ENCODE measurements around the gene PCED1B.
A peak's percentile ranks its signal among the peaks of the same experiment; 100 is the strongest.

Gene PCED1B

DNA sequence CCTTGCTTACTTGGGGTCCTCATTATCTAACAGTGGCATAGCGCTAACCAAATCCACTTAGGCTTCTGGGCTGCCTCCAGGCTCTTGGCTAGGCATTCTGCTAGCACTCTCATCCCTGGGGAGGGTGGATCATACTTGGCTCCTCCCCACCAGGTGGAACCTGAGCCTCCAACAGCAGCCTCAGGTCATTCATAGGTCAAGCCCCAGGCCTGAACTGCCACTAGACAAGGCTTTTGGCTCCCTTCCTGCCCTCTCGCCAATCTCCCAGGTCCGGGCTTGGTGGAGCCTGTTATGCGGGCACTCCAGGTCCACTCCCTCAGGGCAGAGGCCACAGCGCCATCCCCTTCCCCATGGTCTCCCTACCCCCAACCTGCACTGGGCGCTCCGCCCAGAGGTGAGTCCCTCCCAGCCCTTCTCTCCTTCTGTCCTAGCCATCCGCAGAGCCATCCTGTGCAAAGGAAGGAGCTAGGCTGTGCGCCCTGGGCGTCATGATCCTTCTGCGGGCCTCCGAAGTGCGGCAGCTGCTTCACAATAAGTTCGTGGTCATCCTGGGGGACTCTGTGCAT is 155.2 kb downstream of the PCED1B start:
- DNase-seq (ENCODE audit: low spot score) = no peak

DNA sequence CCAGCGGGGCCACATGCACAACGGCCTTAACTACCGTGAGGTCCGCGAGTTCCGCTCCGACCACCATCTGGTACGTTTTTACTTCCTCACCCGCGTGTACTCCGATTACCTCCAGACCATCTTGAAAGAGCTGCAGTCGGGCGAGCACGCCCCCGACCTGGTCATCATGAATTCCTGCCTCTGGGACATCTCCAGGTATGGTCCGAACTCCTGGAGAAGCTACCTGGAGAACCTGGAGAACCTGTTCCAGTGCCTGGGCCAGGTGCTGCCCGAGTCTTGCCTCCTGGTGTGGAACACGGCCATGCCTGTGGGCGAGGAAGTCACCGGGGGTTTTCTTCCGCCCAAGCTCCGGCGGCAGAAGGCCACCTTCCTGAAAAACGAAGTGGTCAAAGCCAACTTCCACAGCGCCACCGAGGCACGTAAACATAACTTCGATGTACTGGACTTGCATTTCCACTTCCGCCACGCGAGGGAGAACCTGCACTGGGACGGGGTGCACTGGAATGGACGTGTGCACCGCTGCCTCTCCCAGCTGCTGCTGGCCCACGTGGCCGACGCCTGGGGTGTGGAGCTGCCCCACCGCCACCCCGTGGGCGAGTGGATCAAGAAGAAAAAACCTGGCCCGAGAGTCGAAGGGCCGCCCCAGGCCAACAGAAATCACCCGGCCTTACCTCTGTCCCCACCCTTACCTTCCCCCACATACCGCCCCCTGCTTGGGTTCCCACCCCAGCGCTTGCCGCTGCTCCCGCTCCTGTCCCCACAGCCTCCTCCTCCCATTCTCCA is 156.0 kb downstream of the PCED1B start:
- DNase-seq (ENCODE audit: low spot score) = no peak

DNA sequence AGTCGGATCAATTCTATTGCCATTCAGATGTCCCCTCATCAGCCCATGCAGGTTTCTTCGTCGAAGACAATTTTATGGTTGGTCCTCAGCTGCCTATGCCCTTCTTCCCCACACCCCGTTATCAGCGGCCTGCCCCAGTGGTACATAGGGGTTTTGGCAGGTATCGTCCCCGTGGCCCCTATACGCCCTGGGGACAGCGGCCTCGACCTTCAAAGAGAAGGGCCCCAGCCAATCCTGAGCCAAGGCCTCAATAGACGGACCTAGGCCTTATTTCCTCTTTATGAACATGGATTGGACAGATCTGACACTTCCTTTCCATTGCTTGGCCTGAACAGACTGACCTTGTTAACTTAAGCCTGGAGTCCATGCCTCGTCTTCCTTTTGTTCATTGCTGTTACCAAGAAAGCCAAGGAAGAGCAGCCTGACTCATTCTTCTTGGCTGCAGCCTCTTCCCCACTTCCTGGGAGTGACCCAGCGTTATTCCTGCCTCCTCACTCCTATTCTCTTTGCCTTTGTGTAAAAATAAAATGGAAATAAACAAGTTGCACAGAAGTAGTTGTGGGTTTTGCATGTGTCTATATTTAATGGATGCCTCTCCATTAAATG is 156.8 kb downstream of the PCED1B start:
- DNase-seq (ENCODE audit: low spot score) = peak; percentile 92

DNA sequence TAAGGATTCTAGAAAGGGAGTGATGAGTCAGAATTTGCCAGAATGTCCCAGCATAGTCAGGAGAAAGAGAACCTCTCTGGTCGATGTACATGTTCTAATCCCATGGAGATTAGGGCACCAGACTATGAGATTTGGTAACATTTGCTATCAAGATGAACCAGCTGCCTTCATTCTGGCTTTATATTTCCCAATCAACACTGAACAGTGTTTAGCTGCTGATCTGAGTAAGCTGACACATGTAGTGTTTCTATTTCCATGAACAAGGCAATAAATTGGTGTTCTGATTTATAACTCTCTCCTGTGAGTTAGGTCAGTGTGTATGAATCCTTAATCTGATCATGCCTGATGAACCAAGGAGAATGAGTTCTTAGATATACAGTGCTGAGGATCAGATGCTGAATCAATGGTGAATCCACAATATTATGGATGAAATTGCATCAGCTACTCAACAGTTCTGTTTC is 158.4 kb downstream of the PCED1B start:
- DNase-seq (ENCODE audit: low spot score) = peak; percentile 36

DNA sequence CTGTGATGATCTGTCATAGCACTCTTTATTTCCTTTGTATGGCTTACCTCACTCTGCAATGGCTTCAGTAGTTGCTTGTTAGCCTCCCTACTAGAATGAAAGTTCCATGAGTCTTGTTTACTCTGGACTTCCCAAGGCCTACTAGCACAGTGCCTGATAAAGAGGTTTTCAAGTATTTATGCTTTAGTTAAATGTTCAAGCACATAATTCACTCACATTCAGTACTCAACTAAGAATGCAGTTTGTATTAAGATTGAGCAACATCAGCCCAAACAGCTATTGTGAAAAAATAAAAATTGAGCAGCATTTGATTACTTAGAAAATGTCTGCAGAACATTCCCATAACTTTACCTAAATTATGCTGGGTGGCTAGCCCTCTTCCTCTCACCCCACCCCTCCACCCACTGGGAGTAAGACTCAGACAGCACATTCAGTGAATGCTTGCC is 159.3 kb downstream of the PCED1B start:
- DNase-seq (ENCODE audit: low spot score) = peak; percentile 74

DNA sequence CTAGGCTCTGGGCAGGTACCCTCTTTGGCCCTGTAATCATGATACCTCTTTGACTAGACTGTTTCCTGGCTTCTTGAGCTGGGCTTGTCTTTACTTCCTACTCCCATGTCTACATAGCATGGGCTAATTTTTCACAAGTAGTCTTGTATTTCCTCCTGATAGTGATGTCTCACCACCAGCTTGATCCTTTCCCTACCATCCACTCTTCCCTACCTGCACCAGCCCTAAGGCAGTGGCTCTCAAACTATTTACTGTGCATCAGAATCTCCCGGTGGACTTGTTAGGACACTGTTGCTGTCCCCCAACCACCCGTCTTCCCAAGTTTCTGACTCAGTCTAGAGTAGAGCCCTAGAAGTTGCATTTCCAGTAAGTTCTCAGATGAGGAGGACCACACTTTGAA is 163.0 kb downstream of the PCED1B start:
- no peak for DNase-seq (ENCODE audit: low spot score)

DNA sequence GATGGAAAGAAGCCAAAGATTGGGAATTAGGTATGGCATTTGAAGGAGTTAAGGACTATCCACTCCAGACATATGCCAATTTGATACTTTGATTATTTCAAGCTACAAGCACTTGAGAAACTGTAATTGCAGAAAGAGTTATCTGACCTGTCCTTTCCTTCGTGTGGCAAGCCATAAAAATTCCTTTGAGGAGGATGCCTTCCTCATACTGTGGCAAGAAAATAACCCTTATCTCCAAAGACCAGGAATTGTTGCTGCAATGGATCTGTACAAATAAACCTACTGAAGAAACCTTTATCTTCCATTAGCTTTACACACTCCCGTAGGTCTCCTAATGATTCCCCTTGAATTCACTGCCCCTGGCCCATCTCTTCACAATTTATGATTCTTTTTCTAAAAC is 165.4 kb downstream of the PCED1B start:
- DNase-seq (ENCODE audit: low spot score) = no peak

DNA sequence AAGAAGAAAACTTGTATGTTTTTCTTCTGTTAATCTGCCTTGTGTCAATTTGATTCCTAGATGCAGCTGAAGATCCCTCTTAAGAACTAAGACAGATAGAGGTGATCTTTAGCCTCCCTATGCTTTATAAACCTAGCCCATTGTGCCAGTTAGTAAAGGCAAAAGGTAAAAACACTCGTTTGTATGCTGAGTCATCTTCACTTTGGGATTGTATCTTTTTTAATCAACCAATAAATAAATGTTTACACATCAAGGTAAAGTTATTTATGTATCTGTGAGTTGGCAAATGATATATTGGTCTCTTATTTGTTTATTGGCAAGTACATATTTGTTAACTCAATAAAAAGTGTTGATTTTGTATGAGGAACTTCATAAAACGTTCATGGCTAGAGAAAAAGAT is 166.2 kb downstream of the PCED1B start:
- no peak for DNase-seq (ENCODE audit: low spot score)

DNA sequence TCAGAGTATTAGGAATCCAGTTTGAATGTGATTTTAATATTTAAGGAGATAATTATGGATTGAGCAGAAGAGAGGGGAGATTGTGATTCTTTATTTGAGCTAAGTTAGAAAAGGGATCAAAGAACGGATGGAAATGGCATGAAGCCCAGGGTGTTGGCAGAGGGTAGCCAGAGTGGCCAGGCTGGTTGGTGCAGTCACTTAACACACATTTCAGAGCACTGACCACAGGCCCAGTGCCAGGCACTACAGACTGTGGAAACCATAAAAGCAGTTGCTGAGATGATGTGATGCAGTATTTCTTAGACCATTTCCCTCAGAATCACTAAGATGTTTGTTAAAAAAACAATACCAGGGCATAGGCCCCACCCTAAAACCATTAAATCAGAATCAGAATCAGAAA is 168.0 kb downstream of the PCED1B start:
- no peak for DNase-seq (ENCODE audit: low spot score)

DNA sequence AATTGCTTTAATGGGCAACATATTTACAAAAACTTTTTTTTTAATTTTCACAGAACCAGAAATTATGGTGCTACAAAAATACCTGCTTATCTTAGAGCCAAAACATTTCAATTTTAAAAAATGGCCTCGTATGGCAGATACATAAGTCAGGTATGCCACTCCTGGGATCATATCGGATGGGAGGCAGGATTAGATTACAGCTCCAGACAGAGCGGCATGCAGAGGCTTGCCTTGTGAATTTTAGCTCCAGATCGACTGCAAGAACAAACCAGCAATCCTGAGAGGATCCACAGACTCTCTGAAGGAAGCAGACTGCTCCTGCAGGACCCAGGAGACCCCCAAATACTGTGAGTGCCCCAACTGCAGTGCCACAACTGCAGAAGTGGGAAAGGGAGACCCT is 169.7 kb downstream of the PCED1B start:
- DNase-seq (ENCODE audit: low spot score) = no peak

DNA sequence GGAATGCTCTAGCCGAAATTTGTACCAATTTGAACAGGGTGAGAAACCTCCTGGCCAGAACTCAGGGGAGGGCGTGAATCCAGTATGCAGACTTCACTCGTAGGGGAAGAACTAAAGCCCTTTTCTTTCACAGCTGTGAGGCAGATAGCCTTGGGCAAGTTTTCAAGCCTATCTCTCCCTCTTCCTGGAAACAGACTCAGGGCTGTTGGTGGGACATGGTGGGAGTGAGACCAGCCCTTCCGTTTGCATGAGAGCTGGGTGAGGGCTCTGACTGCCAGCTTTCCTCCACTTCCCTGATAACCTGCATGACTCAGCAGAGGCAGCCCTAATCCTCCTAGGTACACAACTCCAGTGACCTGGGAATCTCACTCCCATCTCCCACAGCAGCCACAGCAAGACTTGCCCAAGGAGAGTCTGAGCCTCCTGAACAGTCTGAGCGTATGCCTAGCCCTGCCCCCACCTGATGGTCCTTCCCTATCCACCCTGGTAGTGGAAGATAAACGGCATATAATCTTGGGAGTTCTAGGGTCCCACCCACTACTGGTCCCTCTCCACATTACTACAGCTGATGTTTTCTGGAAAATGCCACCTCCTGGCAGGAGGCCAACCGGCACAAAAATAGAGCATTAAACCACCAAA is 170.4 kb downstream of the PCED1B start:
- DNase-seq (ENCODE audit: low spot score) = no peak

DNA sequence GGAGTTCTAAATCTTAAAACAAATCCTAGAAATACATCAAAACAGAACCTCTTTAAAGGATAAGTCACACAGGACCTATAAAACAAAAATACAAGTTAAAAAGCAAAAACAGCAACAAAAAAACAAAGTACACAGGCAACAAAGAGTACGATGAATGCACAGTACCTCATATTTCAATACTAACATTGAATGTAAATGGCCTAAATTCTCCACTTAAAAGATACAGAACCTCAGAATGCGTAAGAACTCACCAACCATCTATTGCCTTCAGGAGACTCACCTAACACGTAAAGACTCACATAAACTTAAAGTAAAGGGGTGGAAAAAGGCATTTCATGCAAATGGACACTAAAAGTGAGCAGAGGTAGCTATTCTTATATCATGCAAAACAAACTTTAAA is 172.5 kb downstream of the PCED1B start:
- DNase-seq (ENCODE audit: low spot score) = no peak

DNA sequence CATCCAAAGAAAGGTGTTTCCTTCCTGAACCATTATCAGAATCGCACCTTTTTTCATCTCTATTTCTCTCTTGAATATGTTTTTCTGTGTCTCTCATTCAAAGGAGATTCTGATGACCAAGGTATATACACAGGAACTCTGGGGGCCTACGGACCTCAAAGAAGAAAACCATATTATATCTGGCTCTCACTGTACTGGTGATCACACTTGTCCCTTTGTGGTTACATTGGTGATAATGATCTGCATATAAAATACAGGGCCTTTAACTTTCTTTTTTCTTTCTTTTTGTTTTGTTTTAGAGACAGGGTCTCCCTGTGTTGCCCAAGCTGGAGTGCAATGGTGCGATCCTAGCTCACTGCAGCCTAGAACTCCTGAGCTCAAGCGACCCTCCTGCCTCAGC is 185.5 kb downstream of the PCED1B start:
- DNase-seq (ENCODE audit: low spot score) = no peak

DNA sequence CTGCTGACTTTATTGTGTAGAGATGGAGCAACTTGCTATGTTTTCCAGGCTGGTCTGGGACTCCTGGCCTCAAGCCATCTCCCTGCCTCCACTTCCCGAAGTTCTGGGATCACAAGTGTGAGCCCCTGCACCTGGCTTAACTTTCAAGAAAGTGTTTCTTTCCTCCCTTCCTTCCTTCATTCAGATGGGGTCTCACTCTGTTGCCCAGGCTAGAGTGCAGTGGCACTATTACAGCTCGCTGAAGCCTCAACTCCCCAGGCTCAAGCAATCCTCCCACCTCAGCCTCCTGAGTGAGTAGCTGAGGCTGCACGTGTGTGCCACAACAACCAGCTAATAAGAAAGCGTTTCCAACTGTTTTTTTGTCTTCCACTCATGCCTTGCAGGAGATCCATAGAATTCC is 186.0 kb downstream of the PCED1B start:
- DNase-seq (ENCODE audit: low spot score) = no peak

DNA sequence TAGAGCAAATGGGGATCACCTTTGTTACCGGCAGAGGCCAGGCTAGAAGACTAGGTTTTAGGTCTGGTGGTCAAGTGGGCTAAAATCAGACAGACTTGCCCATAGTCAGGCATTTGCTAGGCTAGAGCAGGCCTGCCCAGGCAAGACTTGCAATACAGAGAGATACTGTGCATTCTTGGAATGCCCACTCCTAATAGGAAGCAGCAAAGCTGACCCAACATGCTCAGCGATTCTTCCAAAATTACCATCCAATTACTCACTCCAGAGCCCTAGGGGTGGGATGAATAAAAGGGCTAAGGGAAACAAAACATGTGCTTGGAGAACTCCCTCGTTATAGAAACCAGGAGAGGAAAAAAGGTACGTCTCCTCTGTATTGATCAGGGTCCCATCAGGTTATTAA is 188.2 kb downstream of the PCED1B start:
- DNase-seq (ENCODE audit: low spot score) = no peak

DNA sequence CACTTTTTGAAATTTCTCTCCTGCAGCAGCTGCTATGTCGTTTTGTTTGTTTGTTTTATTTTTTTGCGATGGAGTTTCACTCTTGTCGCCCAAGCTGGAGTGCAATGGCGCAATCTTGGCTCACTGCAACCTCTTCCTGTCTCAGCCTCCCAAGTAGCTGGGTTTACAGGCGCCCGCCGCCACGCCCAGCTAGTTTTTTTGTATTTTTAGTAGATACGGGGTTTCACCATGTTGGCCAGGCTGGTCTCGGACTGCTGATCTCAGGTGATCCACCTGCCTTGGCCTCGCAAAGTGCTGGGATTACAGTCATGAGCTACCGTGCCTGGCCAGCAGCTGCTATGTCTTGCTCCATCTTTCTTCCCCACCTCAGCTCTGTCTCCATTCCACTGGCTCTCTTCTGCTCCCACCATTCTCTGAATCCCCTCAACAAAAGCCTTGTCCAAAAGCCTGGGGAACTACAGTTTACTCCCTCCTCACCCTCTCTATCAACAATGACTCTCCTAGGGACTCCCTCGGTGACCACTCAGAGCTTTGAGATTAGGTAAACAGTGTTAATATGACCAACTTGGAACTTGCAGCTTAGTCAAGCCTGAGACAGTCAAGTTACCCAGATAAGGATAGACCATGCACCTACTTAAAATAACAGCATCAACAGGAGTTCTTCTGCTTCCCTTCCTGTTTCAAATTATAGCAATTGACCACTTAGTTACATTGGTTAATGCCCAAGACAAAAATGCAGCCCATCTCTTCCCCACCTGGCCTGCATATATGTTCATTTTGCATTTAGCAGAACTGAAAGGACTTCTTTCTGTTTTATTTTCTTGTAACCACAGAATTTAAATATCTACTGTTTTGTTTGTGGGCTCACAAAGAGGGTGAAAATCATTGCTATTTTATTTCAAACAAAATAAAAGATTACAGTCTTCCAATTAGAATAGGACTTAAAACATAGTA is 189.4 kb downstream of the PCED1B start:
- DNase-seq (ENCODE audit: low spot score) = no peak

DNA sequence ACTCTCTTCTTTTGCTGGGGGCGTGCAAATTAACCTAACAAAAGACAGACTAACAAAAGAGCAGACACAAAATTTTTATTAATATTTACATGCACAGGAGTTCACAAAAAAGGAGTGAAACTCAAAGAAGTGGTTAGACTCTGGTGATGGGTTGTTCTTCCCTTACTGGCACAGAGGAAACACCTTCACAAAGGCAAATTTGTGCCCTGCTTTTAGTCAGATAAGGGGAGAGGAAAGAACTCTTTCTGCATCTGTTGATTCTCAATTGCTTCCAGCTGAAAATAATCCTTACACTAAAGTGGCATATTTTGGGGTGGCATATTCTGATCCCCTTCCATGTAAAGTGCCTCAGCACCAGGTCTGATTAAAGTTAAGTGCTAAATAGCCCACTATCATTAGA is 190.5 kb downstream of the PCED1B start:
- no peak for DNase-seq (ENCODE audit: low spot score)

DNA sequence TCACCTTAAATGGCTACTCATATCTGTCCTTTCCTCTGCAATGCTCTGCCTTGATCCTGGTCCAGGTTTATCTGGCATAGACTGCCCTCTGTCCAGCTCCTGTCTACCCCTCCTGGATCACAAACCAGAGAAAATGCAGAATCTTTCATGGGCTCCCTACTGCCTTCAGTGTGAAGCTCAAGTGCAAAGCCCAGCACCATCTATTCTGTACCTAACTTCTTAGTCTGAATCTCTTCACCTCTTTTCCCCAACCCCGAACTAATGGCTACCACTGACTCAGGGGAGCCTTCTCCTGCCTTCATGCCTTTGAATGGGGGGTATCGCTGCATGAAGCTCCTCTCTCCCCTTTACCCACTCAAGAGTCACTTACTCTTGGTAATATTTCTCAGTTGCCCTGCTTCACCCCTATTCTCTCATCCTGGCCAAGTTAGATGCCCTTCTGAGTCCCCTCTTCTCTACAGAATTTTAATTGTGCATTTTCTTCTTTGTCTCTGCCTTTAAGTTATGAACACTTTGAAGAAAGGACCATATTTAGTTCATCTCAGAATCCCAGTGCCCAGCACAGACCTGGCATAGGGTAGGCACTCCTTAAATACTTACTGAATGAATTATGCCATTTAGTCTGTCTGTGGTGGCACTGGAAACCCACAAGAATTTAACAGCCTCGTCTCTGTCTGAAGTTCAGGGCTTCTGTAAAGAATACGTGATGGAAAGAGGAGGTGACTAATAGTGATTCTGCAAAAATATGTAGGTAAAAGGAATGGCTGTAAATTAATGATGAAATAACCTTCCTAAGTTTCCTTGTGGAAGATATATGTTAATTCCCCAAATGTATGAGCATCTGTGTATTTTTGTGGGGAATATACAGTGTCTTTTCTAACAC is 191.6 kb downstream of the PCED1B start:
- peak; percentile 66 for DNase-seq (ENCODE audit: low spot score)

DNA sequence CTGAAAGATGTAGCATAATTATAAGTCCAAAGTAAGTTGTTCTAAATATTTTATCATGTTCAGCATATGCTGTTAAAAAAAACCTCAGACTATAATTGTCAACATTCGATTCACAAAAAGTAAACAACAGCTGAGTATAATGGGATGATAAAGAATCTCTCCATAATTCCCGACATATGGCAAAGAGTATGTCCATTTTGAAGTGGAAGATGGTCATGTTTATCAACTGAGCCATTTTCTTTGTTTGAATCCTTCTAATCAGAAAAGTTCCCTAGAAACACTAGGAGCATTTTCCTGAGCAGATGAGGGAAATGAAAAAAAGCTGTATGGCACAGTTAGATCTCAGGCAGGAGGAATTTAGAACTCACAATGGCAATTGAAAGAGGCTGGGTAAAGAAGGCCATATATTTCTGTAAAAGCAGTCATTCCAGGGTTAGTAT is 192.4 kb downstream of the PCED1B start:
- DNase-seq (ENCODE audit: low spot score) = no peak

DNA sequence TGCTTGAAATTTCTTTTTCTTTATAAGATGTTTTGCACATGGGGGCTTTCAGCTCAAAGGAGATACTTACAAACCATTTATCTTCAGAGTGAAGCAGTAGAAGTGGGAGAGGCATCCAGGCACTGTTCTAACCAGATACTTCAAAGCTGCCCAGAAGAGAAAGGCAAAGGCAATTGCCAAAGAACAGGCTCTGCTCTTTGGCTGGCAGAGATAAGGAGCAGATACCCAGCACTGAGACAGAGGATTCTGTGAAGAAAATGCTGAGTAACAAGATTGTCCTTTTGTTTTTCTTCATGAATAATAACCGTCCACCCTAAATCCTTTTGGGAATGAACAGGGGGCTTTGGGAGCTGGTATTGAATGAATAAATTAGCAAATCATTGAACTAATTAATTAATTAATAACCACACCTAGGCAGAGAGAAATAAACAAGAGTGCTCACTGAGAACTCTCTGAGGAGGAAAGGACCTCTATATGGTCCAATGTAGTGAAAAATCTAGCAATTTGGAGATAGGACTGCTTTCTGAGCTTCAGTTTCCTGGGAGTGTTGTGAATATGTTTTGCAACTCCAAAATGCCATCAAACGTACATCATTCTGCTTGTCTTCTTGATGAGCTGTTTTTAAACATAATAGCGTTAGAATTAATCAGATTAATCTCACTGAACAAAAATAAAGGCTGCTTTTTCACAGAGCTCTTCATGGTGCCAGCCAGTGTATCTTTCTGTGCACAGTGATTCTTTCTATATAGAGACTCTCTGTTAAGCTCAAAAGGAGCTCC is 193.2 kb downstream of the PCED1B start:
- no peak for DNase-seq (ENCODE audit: low spot score)

All from GM03348 (cell line).